H1 (cell line): ENCODE measurements around the gene EGFLAM. TPM values are rescaled to one million over a fixed set of nuclear protein-coding genes. Genes with fewer than 3 reads are reported as not detected.

ENCODE experiments used
- CTCF ChIA-PET: fragments of 300-600 bp; sonication (Branson Sonifier 250); formaldehyde crosslinking; loops from one replicate; lab custom pipeline; 2021; ENCODE audit not compliant: partially characterized antibody; lab: Charles Lee
- POLR2A ChIA-PET: fragments of 300-600 bp; sonication (Branson Sonifier 250); formaldehyde crosslinking; loops from one replicate; lab custom pipeline; 2021; ENCODE audit warnings: inconsistent platforms; ENCODE audit not compliant: partially characterized antibody; lab: Charles Lee
- DNase-seq, 2 experiments: peaks; one replicate each; pipeline versions ENCODE4 v3.0.0 to v3.0.0-alpha.2; 2010 to 2022; ENCODE audit warnings: low spot score in 2 of 2, low read depth in 1 of 2, mixed read lengths in 1 of 2
- FAIRE-seq: peaks from 2 replicates; lab custom pipeline; 2011; peaks lifted over from hg19 to GRCh38; lab: Jason Lieb, UNC
- H2AFZ ChIP-seq: 2 replicates; pipeline ENCODE4 v1.8.1; 2012; ENCODE audit warnings: low read length, inconsistent platforms
- H2AK5ac ChIP-seq: 2 replicates; pipeline ENCODE4 v1.6.1; 2013; ENCODE audit warnings: low read depth, low read length
- H2BK120ac ChIP-seq: replicated peaks from 2 replicates; pipeline ENCODE3; 2013; ENCODE audit warnings: low read depth, low read length, inconsistent platforms
- H2BK12ac ChIP-seq: 2 replicates; pipeline ENCODE4 v1.6.1; 2013; ENCODE audit warnings: low read depth, low read length
- H2BK15ac ChIP-seq: 2 replicates; pipeline ENCODE4 v1.6.1; 2013; ENCODE audit warnings: low read length
- H2BK20ac ChIP-seq: 2 replicates; pipeline ENCODE4 v1.6.1; 2013; ENCODE audit warnings: low read length
- H2BK5ac ChIP-seq: 2 replicates; pipeline ENCODE4 v1.6.1; 2013; ENCODE audit warnings: low read depth, low read length
- H3K14ac ChIP-seq: 2 replicates; pipeline ENCODE4 v1.6.1; 2013; ENCODE audit warnings: inconsistent platforms; ENCODE audit not compliant: insufficient read length
- H3K18ac ChIP-seq: 2 replicates; pipeline ENCODE4 v1.6.1; 2013; ENCODE audit warnings: low read length; ENCODE audit errors: extremely low read depth
- H3K23ac ChIP-seq: 2 replicates; pipeline ENCODE4 v1.6.1; 2013; ENCODE audit warnings: inconsistent platforms; ENCODE audit not compliant: insufficient read length
- H3K23me2 ChIP-seq: 2 replicates; pipeline ENCODE4 v1.6.1; 2013; ENCODE audit warnings: low read depth, low read length
- H3K27ac ChIP-seq: 2 replicates; pipeline ENCODE4 v1.6.1; 2011; ENCODE audit warnings: low read depth, low read length, inconsistent platforms
- H3K27me3 ChIP-seq, 4 experiments: replicated peaks in 1 of 4; 1 replicate in 1 of 4; 2 replicates in 3 of 4; pipeline versions ENCODE4 v1.6.1 to v1.8.1; 2011 to 2013; ENCODE audit warnings: low read length in 3 of 4, mild to moderate bottlenecking in 3 of 4, inconsistent platforms in 2 of 4, mixed read lengths in 2 of 4, moderate library complexity in 1 of 4; ENCODE audit not compliant: control insufficient read depth in 3 of 4, insufficient read depth in 3 of 4; ENCODE audit errors: extremely low read depth in 1 of 4
- H3K36me3 ChIP-seq, 4 experiments: 2 replicates each; pipeline versions ENCODE4 v1.6.1 to v1.8.1; 2011 to 2013; ENCODE audit warnings: mild to moderate bottlenecking in 4 of 4, low read length in 3 of 4, moderate library complexity in 2 of 4, control low read depth in 1 of 4, inconsistent platforms in 1 of 4; ENCODE audit not compliant: insufficient read depth in 4 of 4, control insufficient read depth in 2 of 4
- H3K4ac ChIP-seq: replicated peaks from 2 replicates; pipeline ENCODE3; 2013; ENCODE audit warnings: low read length, low read depth, mixed read lengths, inconsistent platforms; ENCODE audit not compliant: insufficient read length
- H3K4me1 ChIP-seq, 4 experiments: replicated peaks in 1 of 4; 1 replicate in 1 of 4; 2 replicates in 3 of 4; pipeline versions ENCODE4 v1.6.1 to v1.8.1; 2011 to 2013; ENCODE audit warnings: low read length in 3 of 4, inconsistent platforms in 2 of 4, mixed read lengths in 1 of 4; ENCODE audit not compliant: insufficient read depth in 4 of 4, control insufficient read depth in 3 of 4
- H3K4me2 ChIP-seq, 2 experiments: 2 replicates each; pipeline versions ENCODE4 v1.6.1 to v1.8.1; 2011 to 2013; ENCODE audit warnings: low read depth in 2 of 2, low read length in 2 of 2, control low read depth in 1 of 2, inconsistent platforms in 1 of 2, mild to moderate bottlenecking in 1 of 2; ENCODE audit not compliant: insufficient read depth in 1 of 2
- H3K4me3 ChIP-seq, 4 experiments: fragments of 200-600, 300-600 bp in 1 of 4; sonication (generic), shearing (Covaris generic), sonication (Bioruptor Twin) in 1 of 4; 2 replicates each; pipeline versions ENCODE4 v1.5.1 to v1.8.1; 2011 to 2016; ENCODE audit warnings: low read length in 4 of 4, low read depth in 3 of 4, control low read depth in 2 of 4, inconsistent platforms in 2 of 4, mild to moderate bottlenecking in 2 of 4, mixed read lengths in 1 of 4, moderate library complexity in 1 of 4; ENCODE audit not compliant: insufficient read depth in 2 of 4; ENCODE audit errors: extremely low read depth in 1 of 4
- H3K56ac ChIP-seq: replicated peaks from 2 replicates; pipeline ENCODE3; 2013; ENCODE audit warnings: low read depth, mild to moderate bottlenecking, mixed read lengths, low read length, inconsistent platforms; ENCODE audit not compliant: insufficient read length
- H3K79me1 ChIP-seq: 2 replicates; pipeline ENCODE4 v1.6.1; 2013; ENCODE audit warnings: low read depth, low read length, control low read depth
- H3K79me2 ChIP-seq, 2 experiments: 2 replicates each; pipeline versions ENCODE4 v1.6.1 to v1.8.1; 2012 to 2013; ENCODE audit warnings: low read length in 2 of 2, mild to moderate bottlenecking in 2 of 2, inconsistent platforms in 1 of 2; ENCODE audit not compliant: insufficient read depth in 2 of 2, control insufficient read depth in 1 of 2
- H3K9ac ChIP-seq, 4 experiments: replicated peaks in 1 of 4; 1 replicate in 1 of 4; 2 replicates in 3 of 4; pipeline versions ENCODE4 v1.6.1 to v1.8.1; 2011 to 2013; ENCODE audit warnings: low read depth in 3 of 4, low read length in 3 of 4, control low read depth in 2 of 4, mild to moderate bottlenecking in 2 of 4, moderate library complexity in 2 of 4, inconsistent platforms in 1 of 4; ENCODE audit errors: extremely low read depth in 1 of 4
- H3K9me3 ChIP-seq, 2 experiments: 2 replicates each; pipeline versions ENCODE4 v1.6.1 to v1.8.1; 2012 to 2013; ENCODE audit warnings: mild to moderate bottlenecking in 2 of 2, moderate library complexity in 2 of 2, control low read depth in 1 of 2, inconsistent platforms in 1 of 2, low read depth in 1 of 2, low read length in 1 of 2, mixed read lengths in 1 of 2; ENCODE audit not compliant: insufficient read depth in 2 of 2
- H4K20me1 ChIP-seq, 2 experiments: replicated peaks in 1 of 2; 2 replicates each; pipeline versions ENCODE3 to v1.8.1; 2011 to 2013; ENCODE audit warnings: inconsistent platforms in 2 of 2, low read length in 2 of 2, mild to moderate bottlenecking in 1 of 2; ENCODE audit not compliant: insufficient read depth in 2 of 2, control insufficient read depth in 1 of 2
- H4K5ac ChIP-seq: 2 replicates; pipeline ENCODE4 v1.6.1; 2013; ENCODE audit warnings: low read length, low read depth, mixed read lengths, inconsistent platforms; ENCODE audit not compliant: insufficient read length
- H4K8ac ChIP-seq: 2 replicates; pipeline ENCODE4 v1.8.0; 2013; ENCODE audit warnings: mild to moderate bottlenecking, moderate library complexity, low read length, inconsistent platforms; ENCODE audit not compliant: insufficient read depth; ENCODE audit errors: extremely low read depth
- H4K91ac ChIP-seq: replicated peaks from 2 replicates; pipeline ENCODE3; 2013; ENCODE audit warnings: low read length, mixed read lengths, inconsistent platforms; ENCODE audit not compliant: insufficient read length
- E2F6 ChIP-seq: IDR thresholded peaks from 2 replicates; pipeline ENCODE4 v1.6.1; 2012; ENCODE audit warnings: inconsistent platforms
- EZH2 ChIP-seq: fragments of 200-600 bp; sonication (generic); IDR thresholded peaks from 2 replicates; pipeline ENCODE4 v1.7.1; 2012; ENCODE audit warnings: low read depth, mild to moderate bottlenecking, moderate library complexity, low read length, inconsistent platforms; ENCODE audit not compliant: severe bottlenecking
- KDM4A ChIP-seq: IDR thresholded peaks from one replicate; pipeline ENCODE4 v1.7.1; 2012; ENCODE audit warnings: low read depth, mild to moderate bottlenecking, moderate library complexity, low read length, inconsistent platforms; ENCODE audit not compliant: severe bottlenecking
- KDM5A ChIP-seq: fragments of 200-600 bp; IDR thresholded peaks from 2 replicates; pipeline ENCODE4 v1.7.1; 2012; ENCODE audit warnings: mild to moderate bottlenecking, low read length, inconsistent platforms, mixed read lengths
- POLR2AphosphoS5 ChIP-seq: IDR thresholded peaks from 2 replicates; pipeline ENCODE4 v1.6.1; 2011; ENCODE audit warnings: low read depth, low read length
- RNF2 ChIP-seq: fragments of 200-900, 300-1000 bp; sonication (generic); IDR thresholded peaks from 2 replicates; pipeline ENCODE4 v1.7.1; 2016; ENCODE audit warnings: borderline replicate concordance, low read depth, mild to moderate bottlenecking, antibody characterized with exemption, low read length; ENCODE audit not compliant: poor library complexity, severe bottlenecking; ENCODE audit errors: missing control alignments
- SAP30 ChIP-seq: fragments of 300-600 bp; sonication (generic); IDR thresholded peaks from 2 replicates; pipeline ENCODE4 v1.7.1; 2012; ENCODE audit warnings: low read length, moderate library complexity, mild to moderate bottlenecking, inconsistent platforms; ENCODE audit not compliant: insufficient read depth, insufficient replicate concordance
- SIRT6 ChIP-seq: IDR thresholded peaks from one replicate; pipeline ENCODE4 v1.7.1; 2012; ENCODE audit warnings: low read length, inconsistent platforms
- SIX5 ChIP-seq: IDR thresholded peaks from 2 replicates; pipeline ENCODE4 v1.6.1; 2011; ENCODE audit warnings: mild to moderate bottlenecking, low read depth, low read length
- SP2 ChIP-seq: IDR thresholded peaks from 2 replicates; pipeline ENCODE4 v1.6.1; 2012; ENCODE audit warnings: mild to moderate bottlenecking, low read length, inconsistent platforms
- TCF12 ChIP-seq: IDR thresholded peaks from 2 replicates; pipeline ENCODE4 v1.6.1; 2011; ENCODE audit warnings: low read depth, mild to moderate bottlenecking, low read length
- USF2 ChIP-seq: IDR thresholded peaks from 2 replicates; pipeline ENCODE4 v1.6.1; 2011; ENCODE audit warnings: low read length, improper control_type of control experiment
- YY1 ChIP-seq: IDR thresholded peaks from 2 replicates; pipeline ENCODE4 v1.6.1; 2011; ENCODE audit warnings: low read depth, mild to moderate bottlenecking, low read length
- WGBS, 2 experiments: shearing (Covaris generic) in 1 of 2; methylation state at CpG; one replicate each; pipeline versions ENCODE4 v1.1.6 to v1.1.7; 2013 to 2015; ENCODE audit warnings: low lambda C conversion rate in 2 of 2, mixed read lengths in 2 of 2, inconsistent platforms in 1 of 2, low coverage in 1 of 2, missing lambda C conversion rate in 1 of 2; ENCODE audit not compliant: insufficient replicate concordance in 2 of 2, insufficient coverage in 1 of 2, insufficient read length in 1 of 2; ENCODE audit errors: extremely low coverage in 1 of 2, missing lambda C conversion rate in 1 of 2; 5-methylcytosine and 5-hydroxymethylcytosine counted together
- polyA plus RNA-seq, 7 experiments: library from polyadenylated mRNA; depleted of rRNA in 3 of 7; stranded (reverse) in 5 of 7; unstranded in 2 of 7; fragments of >200 nt in 5 of 7; fragments of 200-250 nt in 2 of 7; gene quantifications; 1 replicate in 5 of 7; 2 replicates in 1 of 7; 4 replicates in 1 of 7; pipeline versions ENCODE4 v1.2.1 to v1.2.3, GENCODE V29; 2011 to 2013; ENCODE audit warnings: missing spikeins in 2 of 7, mixed read lengths in 2 of 7
- total RNA-seq: library from RNA; stranded (reverse); fragmentation: NEBNext Ultra II Directional; extraction: Animal tissue kit (Norgen Biotek cat#: 25700); gene quantifications from 2 replicates; pipeline ENCODE4 v1.2.1, GENCODE V29; 2021

EGFLAM gene
- total and polyA plus RNA-seq, 2 of the 8 experiments (the other 6 are each of a cell fraction or from before 2014, with no cell fraction given) = 0.20 to 0.24 TPM

GRCh38 chr5:38453921-38454320 is 195.6 kb downstream of the EGFLAM start:
- WGBS, 2 experiments = 93% methylated on average over 11 of the region's 11 CpGs; no CpG with 5 or more reads in 1 of the 2 experiments
- Histone ChIP-seq H3K23me2 (peaks cover 1% of the 10 kb centered on the region; the same call in 1 of the 2 replicates), H2BK5ac (no peak overlapping the region), H4K5ac (no peak overlapping the region), H3K79me2 (no peaks in the 10 kb centered on the region), H3K27ac (no peak overlapping the region), H3K4me3 (no peak overlapping the region), H3K4me2 (no peak overlapping the region), H2AK5ac (no peak overlapping the region), H3K4ac (no peak overlapping the region), H2BK120ac (no peak overlapping the region), H3K9ac (no peak overlapping the region), H2BK15ac (no peak overlapping the region), H3K14ac (no peak overlapping the region), H3K18ac (no peak overlapping the region), H2BK12ac (no peak overlapping the region), H3K79me1 (no peaks in the 10 kb centered on the region), H3K4me1 (no peaks in the 10 kb centered on the region), H3K23ac (no peak overlapping the region), H3K27me3 (no peaks in the 10 kb centered on the region), H4K91ac (no peak overlapping the region), H4K8ac (no peak overlapping the region), H3K56ac (no peak overlapping the region), H2BK20ac (no peak overlapping the region), H4K20me1 (no peaks in the 10 kb centered on the region), H3K36me3 (no peaks in the 10 kb centered on the region), H2AFZ (no peak overlapping the region), H3K9me3 (no peaks in the 10 kb centered on the region)
- ChIA-PET POLR2A (no interaction called here), CTCF (interaction anchor here (0.8 to 2.3 kb wide), 7 partner anchors 10 to 379 kb away, joined by 3 to 14 read pairs (median 4); no protein-coding TSS in a partner anchor)
- no peak for FAIRE-seq
- DNase-seq = no peak
- TF ChIP-seq KDM4A (no peak), TCF12 (no peak), POLR2AphosphoS5 (no peak), SP2 (no peak), YY1 (no peak), SIRT6 (no peak), SIX5 (no peak), E2F6 (no peak), KDM5A (no peak), USF2 (no peak), RNF2 (no peak), EZH2 (no peak), SAP30 (no peak)
